Lower leg skin (tissue), 4 donors: Measurements from ENCODE around the gene PTGS1. TPM values are rescaled to one million over a fixed set of nuclear protein-coding genes. Genes with fewer than 3 reads are reported as not detected.

Experiments
- DNase-seq, 2 donors: peaks; one replicate each; pipeline ENCODE4 v3.0.0-alpha.2; 2019; ENCODE audit warnings: low spot score in 2 of 2
- H3K4me3 ChIP-seq: fragments of 200-600 bp; sonication (generic); 2 replicates; pipeline ENCODE4 v1.5.1; 2017; ENCODE audit warnings: mild to moderate bottlenecking, low read depth; ENCODE audit not compliant: poor library complexity, severe bottlenecking
- CTCF ChIP-seq, 3 donors: fragments of 450-650 bp; IDR thresholded peaks; one replicate each; pipeline ENCODE4 v1.5.1; 2016; ENCODE audit warnings: antibody characterized with exemption in 3 of 3, mild to moderate bottlenecking in 3 of 3, moderate library complexity in 2 of 3
- POLR2A ChIP-seq, 2 donors: fragments of 450-650 bp; IDR thresholded peaks; one replicate each; pipeline ENCODE4 v1.6.1; 2016 to 2017; ENCODE audit warnings: antibody characterized with exemption in 2 of 2, mild to moderate bottlenecking in 1 of 2, moderate library complexity in 1 of 2
- WGBS, 2 donors: methylation state at CpG; one replicate each; pipeline ENCODE4 v1.1.5; 2018; 5-methylcytosine and 5-hydroxymethylcytosine counted together
- intact Hi-C: fragments of 100-400 bp; cut with DNase I; formaldehyde crosslinking; loops from one replicate; pipeline ENCODE4 v1.15.0; 2023; ENCODE audit warnings: low total_unique reads
- total RNA-seq, 4 donors: library from RNA; depleted of rRNA; stranded (reverse); fragments of >200 nt; gene quantifications; one replicate each; pipeline ENCODE4 v1.1.0, GENCODE V29; 2016

Gene PTGS1
- total RNA-seq, 4 donors from 2014 or later: 62.9 to 110 (median 84.8) TPM

GRCh38 chr9:122348791-122349190 lies 22.0 kb upstream of the PTGS1 start:
- TF ChIP-seq POLR2A (IDR thresholded peaks at IDR 0.05) (no peak), CTCF (IDR thresholded peaks at IDR 0.05) (no peak)
- H3K4me3 ChIP-seq: no peak overlapping the region
- DNase-seq: no peak
- WGBS, 2 donors: 61 to 76% methylated on average over 2 of the region's 2 CpGs
- intact Hi-C loops: no loop called here

GRCh38 chr9:122349201-122349600 lies 21.6 kb upstream of the PTGS1 start:
- TF ChIP-seq POLR2A (IDR thresholded peaks at IDR 0.05) (no peak), CTCF (IDR thresholded peaks at IDR 0.05) (no peak)
- no peak overlapping the region for H3K4me3 ChIP-seq
- WGBS, 2 donors: 71 to 74% methylated on average over 4 of the region's 4 CpGs
- intact Hi-C loops: no loop called here
- DNase-seq: no peak

- no peak overlapping the region for H3K4me3 ChIP-seq
- peak; percentile 68 to 95 for DNase-seq
- TF ChIP-seq CTCF (IDR thresholded peaks at IDR 0.05): peak in 1 of 3 donors; percentile 57
- TF ChIP-seq POLR2A (IDR thresholded peaks at IDR 0.05): no peak
- intact Hi-C loops: loop anchor here (2.0 kb wide), 1 partner anchor 226 kb away; no protein-coding TSS in a partner anchor
- WGBS, 2 donors: 37 to 43% methylated on average over 10 to 11 of the region's 11 CpGs
These were observed 20.1 kb upstream of the PTGS1 start for GRCh38 chr9:122350577-122351355.

DNA sequence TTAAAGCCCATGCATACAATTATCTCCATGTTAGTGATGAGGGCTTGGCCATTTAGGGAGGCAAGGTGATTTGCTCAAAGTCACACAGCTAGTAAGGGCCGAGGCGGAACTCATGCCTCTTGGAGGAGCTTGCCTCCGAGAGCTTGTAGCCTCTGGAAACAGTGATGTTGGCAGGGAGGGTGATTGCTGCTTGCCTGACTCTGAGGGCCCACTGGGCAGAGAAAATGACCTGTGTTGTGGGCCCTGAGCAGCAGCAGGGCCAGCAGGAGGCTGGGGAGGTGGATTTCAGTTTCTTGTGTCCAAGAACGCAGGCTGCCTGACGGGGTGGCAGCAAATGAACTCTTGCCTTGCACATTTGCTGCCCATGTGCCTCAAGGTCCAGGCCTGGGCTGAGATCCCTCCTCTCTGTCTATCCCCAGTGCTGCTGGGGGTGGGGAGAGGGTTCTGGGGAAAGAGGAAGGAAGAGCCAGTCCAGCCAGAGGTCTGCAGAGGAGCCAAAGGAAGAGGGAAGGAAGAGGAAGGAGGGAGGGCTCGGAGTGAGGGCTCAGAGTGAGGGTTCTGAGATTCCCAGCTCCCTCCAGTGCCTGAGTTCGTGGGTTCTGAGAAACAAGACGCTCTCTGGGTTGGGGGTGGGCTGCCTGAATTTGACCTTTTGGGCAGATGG lies 16.2 kb upstream of the PTGS1 start:
- DNase-seq: peak in 1 of 2 donors; percentile 29
- H3K4me3 ChIP-seq: no peak overlapping the region
- 91 to 92% methylated on average over 8 of the region's 8 CpGs for WGBS, 2 donors
- TF ChIP-seq POLR2A (IDR thresholded peaks at IDR 0.05) (no peak), CTCF (IDR thresholded peaks at IDR 0.05) (no peak)
- intact Hi-C loops: no loop called here

DNA sequence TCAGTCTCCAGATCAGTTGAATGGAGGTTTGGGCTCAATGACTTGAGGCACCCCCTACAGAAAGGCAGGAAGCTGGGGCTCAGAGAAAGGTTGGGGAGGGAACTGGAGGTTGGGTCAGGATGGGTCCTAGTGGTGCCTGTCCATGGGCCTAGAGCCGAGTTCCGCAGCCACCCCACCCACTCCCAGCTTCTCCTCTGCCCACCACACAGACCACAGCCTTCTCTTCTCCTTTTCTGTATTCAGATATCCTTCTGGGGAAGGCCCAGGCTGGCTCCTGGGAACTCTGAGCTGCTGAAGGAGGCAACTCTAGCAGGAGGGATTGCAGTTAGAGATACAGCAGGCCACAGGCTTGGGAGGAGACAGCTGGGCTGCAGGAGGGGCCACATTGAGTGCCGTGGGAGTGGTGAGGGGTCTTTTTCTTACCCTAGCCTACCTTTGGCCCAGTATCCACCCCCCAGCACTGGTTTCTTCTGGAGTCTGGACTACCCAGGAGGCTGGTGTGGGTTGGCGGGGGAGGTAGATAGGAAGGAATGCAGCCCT lies 15.4 kb upstream of the PTGS1 start:
- intact Hi-C loops: no loop called here
- 79 to 92% methylated on average over 4 of the region's 4 CpGs for WGBS, 2 donors
- H3K4me3 ChIP-seq: no peak overlapping the region
- DNase-seq: no peak
- TF ChIP-seq CTCF (IDR thresholded peaks at IDR 0.05): no peak
- TF ChIP-seq POLR2A (IDR thresholded peaks at IDR 0.05): no peak
